PC-3 (cell line): ENCODE results near the gene ROMO1. TPM values are rescaled to one million over a fixed set of nuclear protein-coding genes. Genes with fewer than 3 reads are reported as not detected.

Experiments
- ATAC-seq: fragments of 200-7000 bp; cut with Tn5 transposase; 2 replicates; pipeline ENCODE4 v1.9.1; 2020; ENCODE audit warnings: mild to moderate bottlenecking, moderate library complexity
- BruUV-seq: library from RNA; stranded (reverse); fragments of 400-500 nt; replicated peaks from 2 replicates; lab custom pipeline; 2021; lab: Mats Ljungman, UMichigan
- CTCF ChIA-PET: fragments of 300-600 bp; sonication (Branson Sonifier 250); formaldehyde crosslinking; loops from one replicate; lab custom pipeline; 2022; ENCODE audit warnings: antibody characterized with exemption; lab: Charles Lee
- POLR2A ChIA-PET: fragments of 300-600 bp; sonication (Branson Sonifier 250); formaldehyde crosslinking; loops from one replicate; lab custom pipeline; 2022; ENCODE audit warnings: antibody characterized with exemption; ENCODE audit not compliant: unreplicated experiment; lab: Charles Lee
- DNase-seq: peaks from one replicate; pipeline ENCODE4 v3.0.0-alpha.2; 2015
- H2AFZ ChIP-seq: fragments of 300-600 bp; sonication (generic); 2 replicates; pipeline ENCODE4 v1.6.0; 2016; ENCODE audit warnings: antibody characterized with exemption, low read length
- H3F3A ChIP-seq: fragments of 300-600 bp; sonication (generic); one replicate; pipeline ENCODE4 v1.6.0; 2017; ENCODE audit warnings: antibody characterized with exemption, low read length, control low read depth, mild to moderate bottlenecking; ENCODE audit not compliant: unreplicated experiment
- H3K27ac ChIP-seq: fragments of 300-600 bp; sonication (generic); 2 replicates; pipeline ENCODE4 v1.5.1; 2016; ENCODE audit warnings: mild to moderate bottlenecking, low read length
- H3K27me3 ChIP-seq: fragments of 300-600 bp; sonication (generic); 2 replicates; pipeline ENCODE4 v1.6.1; 2016; ENCODE audit warnings: low read length, mixed read lengths
- H3K36me3 ChIP-seq: fragments of 300-600 bp; sonication (generic); 2 replicates; pipeline ENCODE4 v1.6.1; 2016; ENCODE audit warnings: low read depth, mixed run types, low read length, mixed read lengths
- H3K4me1 ChIP-seq: fragments of 300-600 bp; sonication (generic); 2 replicates; pipeline ENCODE4 v1.5.1; 2016; ENCODE audit warnings: low read length; ENCODE audit not compliant: insufficient read depth
- H3K4me2 ChIP-seq: fragments of 300-600 bp; sonication (generic); 2 replicates; pipeline ENCODE4 v1.6.0; 2016; ENCODE audit warnings: low read length
- H3K4me3 ChIP-seq: fragments of 300-600 bp; sonication (generic); 2 replicates; pipeline ENCODE4 v1.5.1; 2016; ENCODE audit warnings: mild to moderate bottlenecking, low read length, mixed read lengths
- H3K79me2 ChIP-seq: fragments of 300-600 bp; sonication (generic); 2 replicates; pipeline ENCODE4 v1.6.1; 2017; ENCODE audit warnings: low read length, mixed read lengths
- H3K9ac ChIP-seq: fragments of 300-600 bp; sonication (generic); 2 replicates; pipeline ENCODE4 v1.6.0; 2016; ENCODE audit warnings: mild to moderate bottlenecking, low read length
- H3K9me2 ChIP-seq: fragments of 300-600 bp; sonication (generic); replicated peaks from 2 replicates; pipeline ENCODE4 v1.6.1; 2016; ENCODE audit warnings: mixed run types, low read length, mixed read lengths
- H3K9me3 ChIP-seq: fragments of 300-600 bp; sonication (generic); 2 replicates; pipeline ENCODE4 v1.6.1; 2016; ENCODE audit warnings: low read length, mixed read lengths
- H4K20me1 ChIP-seq: fragments of 300-600 bp; sonication (generic); 2 replicates; pipeline ENCODE4 v1.6.1; 2016; ENCODE audit warnings: low read length, mixed read lengths
- CTCF ChIP-seq: fragments of 300-600 bp; sonication (generic); conservative IDR thresholded peaks from 2 replicates; pipeline ENCODE4 v1.5.1; 2017; ENCODE audit warnings: antibody characterized with exemption, low read depth, mild to moderate bottlenecking, low read length
- EZH2 ChIP-seq: fragments of 300-600 bp; sonication (generic); IDR thresholded peaks from one replicate; pipeline ENCODE4 v1.6.1; 2017; ENCODE audit warnings: antibody characterized with exemption, mild to moderate bottlenecking, low read length; ENCODE audit not compliant: unreplicated experiment
- EZH2phosphoT487 ChIP-seq: fragments of 300-600 bp; sonication (generic); IDR thresholded peaks from 2 replicates; pipeline ENCODE4 v1.6.1; 2018; ENCODE audit warnings: mild to moderate bottlenecking, antibody characterized with exemption, low read length, borderline replicate concordance
- intact Hi-C: fragments of 100-400 bp; cut with micrococcal nuclease; formaldehyde crosslinking; loops from 2 replicates; pipeline ENCODE4 v1.9.0; 2023
- total RNA-seq: library from RNA; depleted of rRNA; stranded (reverse); fragments of >200 nt; gene quantifications from 2 replicates; pipeline ENCODE4 v1.2.3, GENCODE V29; 2014

ROMO1 gene
- total RNA-seq, 1 experiment from 2014 or later: 530 TPM

- peaks cover 50% of the 10 kb centered on the region for H3K36me3 ChIP-seq
- intact Hi-C loops: no loop called here
These were observed 47.2 kb upstream of the ROMO1 start for GRCh38 chr20:35651958-35652357.

GRCh38 chr20:35652641-35653429 is 46.4 kb upstream of the ROMO1 start:
- ATAC-seq (no peak), DNase-seq (no peak)
- Histone ChIP-seq H3K27me3 (no peaks in the 10 kb centered on the region), H3F3A (peaks cover 3% of the 10 kb centered on the region), H3K36me3 (peaks cover 56% of the 10 kb centered on the region), H2AFZ (no peak overlapping the region), H4K20me1 (peaks cover 73% of the 10 kb centered on the region), H3K9me3 (no peaks in the 10 kb centered on the region), H3K4me2 (no peak overlapping the region), H3K27ac (no peak overlapping the region), H3K4me3 (no peak overlapping the region), H3K9ac (no peak overlapping the region), H3K79me2 (peaks cover 100% of the 10 kb centered on the region), H3K4me1 (no peaks in the 10 kb centered on the region), H3K9me2 (no peaks in the 10 kb centered on the region)
- ChIA-PET POLR2A (no interaction called here), CTCF (no interaction called here)
- intact Hi-C loops: no loop called here
- BruUV-seq: no TSS peak
- TF ChIP-seq CTCF (no peak), EZH2 (no peak), EZH2phosphoT487 (no peak)

More at GRCh38 chr20:35651958-35652357, 47.2 kb upstream of the ROMO1 start:
- Histone ChIP-seq H4K20me1 (peaks cover 66% of the 10 kb centered on the region), H3K4me3 (no peak overlapping the region), H3K27me3 (no peaks in the 10 kb centered on the region), H2AFZ (no peak overlapping the region), H3K9ac (no peak overlapping the region), H3F3A (peaks cover 3% of the 10 kb centered on the region), H3K9me3 (no peaks in the 10 kb centered on the region), H3K27ac (no peak overlapping the region), H3K9me2 (no peaks in the 10 kb centered on the region), H3K4me2 (no peak overlapping the region), H3K4me1 (no peaks in the 10 kb centered on the region), H3K79me2 (peaks cover 99% of the 10 kb centered on the region)
- ATAC-seq: no peak; the same call in 1 of the 2 replicates
- TF ChIP-seq EZH2 (no peak), CTCF (no peak), EZH2phosphoT487 (no peak)
- ChIA-PET POLR2A (interaction anchor here (0.7 kb wide), 1 partner anchor 91 kb away, joined by 3 read pairs; no protein-coding TSS in a partner anchor), CTCF (no interaction called here)
- DNase-seq: no peak
- no TSS peak for BruUV-seq

DNA sequence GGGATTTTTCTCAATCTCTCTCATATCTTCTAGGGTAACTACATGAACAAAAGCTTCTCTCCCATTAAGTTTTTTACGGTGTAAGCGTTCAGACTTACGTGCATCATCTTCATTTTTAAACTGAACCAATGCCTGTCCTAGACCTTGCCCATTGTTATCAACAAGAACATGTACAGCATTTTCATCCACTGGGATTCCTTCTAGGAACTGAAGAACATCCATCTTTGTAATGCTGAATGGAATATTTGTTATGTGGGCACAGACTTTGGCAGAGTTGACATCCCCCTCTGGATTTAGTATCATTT is 45.8 kb upstream of the ROMO1 start:
- CTCF ChIA-PET: no interaction called here
- ATAC-seq: no peak
- no peak for TF ChIP-seq CTCF
- no peak for TF ChIP-seq EZH2phosphoT487
- no peak for TF ChIP-seq EZH2
- no peak overlapping the region for H2AFZ ChIP-seq
- intact Hi-C loops: no loop called here
- H3F3A ChIP-seq: peaks cover 3% of the 10 kb centered on the region
- H3K9ac ChIP-seq: no peak overlapping the region
- no peaks in the 10 kb centered on the region for H3K9me3 ChIP-seq
- BruUV-seq: no TSS peak
- peaks cover 76% of the 10 kb centered on the region for H4K20me1 ChIP-seq
- H3K4me1 ChIP-seq: no peaks in the 10 kb centered on the region
- POLR2A ChIA-PET: no interaction called here
- DNase-seq: no peak
- no peaks in the 10 kb centered on the region for H3K27me3 ChIP-seq
- no peak overlapping the region for H3K4me2 ChIP-seq
- H3K9me2 ChIP-seq: no peaks in the 10 kb centered on the region
- H3K36me3 ChIP-seq: peaks cover 56% of the 10 kb centered on the region
- H3K4me3 ChIP-seq: no peak overlapping the region
- H3K27ac ChIP-seq: no peak overlapping the region
- H3K79me2 ChIP-seq: peaks cover 100% of the 10 kb centered on the region
